NB4 (cell line): Measurements from ENCODE around the gene C3orf22.
A peak's percentile ranks its signal among the peaks of the same experiment; 100 is the strongest.

ENCODE experiments used
- DNase-seq: peaks from one replicate; pipeline ENCODE4 v3.0.0; 2010; ENCODE audit warnings: low read depth
- H3K4me3 ChIP-seq: one replicate; pipeline ENCODE4 v1.5.1; 2011; ENCODE audit warnings: mild to moderate bottlenecking, low read depth, low read length, moderate library complexity
- MYC ChIP-seq: IDR thresholded peaks from 2 replicates; pipeline ENCODE4 v1.6.1; 2011; ENCODE audit warnings: low read depth, low read length
- POLR2A ChIP-seq: IDR thresholded peaks from 2 replicates; pipeline ENCODE4 v1.6.1; 2011; ENCODE audit warnings: mild to moderate bottlenecking; ENCODE audit not compliant: insufficient read length; ENCODE audit errors: extremely low read depth
- TF ChIP-seq, protein P1 (sequence below): IDR thresholded peaks from one replicate; pipeline ENCODE4 v1.5.1; 2012; ENCODE audit warnings: low read depth, low read length
- TF ChIP-seq, protein P2 (sequence below): IDR thresholded peaks from 2 replicates; pipeline ENCODE4 v1.6.1; 2011; ENCODE audit warnings: low read depth, low read length

C3orf22 gene

DNA sequence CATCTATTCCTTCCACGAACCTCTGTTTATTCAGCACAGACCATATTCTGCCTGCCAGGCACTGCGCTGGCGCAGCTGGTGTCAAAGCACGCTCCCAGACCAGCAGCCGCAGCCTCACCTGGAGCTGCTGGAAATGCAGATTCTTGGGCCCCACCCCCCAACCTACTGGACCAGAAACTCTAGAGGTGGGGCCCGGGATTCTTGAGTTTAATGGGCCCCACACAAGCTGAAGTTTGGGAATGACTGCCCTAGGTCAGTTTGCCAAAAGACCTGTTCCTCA is 27.7 kb downstream of the C3orf22 start:
- no peak for DNase-seq
- TF ChIP-seq, protein P1, sequence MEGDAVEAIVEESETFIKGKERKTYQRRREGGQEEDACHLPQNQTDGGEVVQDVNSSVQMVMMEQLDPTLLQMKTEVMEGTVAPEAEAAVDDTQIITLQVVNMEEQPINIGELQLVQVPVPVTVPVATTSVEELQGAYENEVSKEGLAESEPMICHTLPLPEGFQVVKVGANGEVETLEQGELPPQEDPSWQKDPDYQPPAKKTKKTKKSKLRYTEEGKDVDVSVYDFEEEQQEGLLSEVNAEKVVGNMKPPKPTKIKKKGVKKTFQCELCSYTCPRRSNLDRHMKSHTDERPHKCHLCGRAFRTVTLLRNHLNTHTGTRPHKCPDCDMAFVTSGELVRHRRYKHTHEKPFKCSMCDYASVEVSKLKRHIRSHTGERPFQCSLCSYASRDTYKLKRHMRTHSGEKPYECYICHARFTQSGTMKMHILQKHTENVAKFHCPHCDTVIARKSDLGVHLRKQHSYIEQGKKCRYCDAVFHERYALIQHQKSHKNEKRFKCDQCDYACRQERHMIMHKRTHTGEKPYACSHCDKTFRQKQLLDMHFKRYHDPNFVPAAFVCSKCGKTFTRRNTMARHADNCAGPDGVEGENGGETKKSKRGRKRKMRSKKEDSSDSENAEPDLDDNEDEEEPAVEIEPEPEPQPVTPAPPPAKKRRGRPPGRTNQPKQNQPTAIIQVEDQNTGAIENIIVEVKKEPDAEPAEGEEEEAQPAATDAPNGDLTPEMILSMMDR = no peak
- TF ChIP-seq POLR2A (no peak), MYC (no peak)
- TF ChIP-seq, protein P2, sequence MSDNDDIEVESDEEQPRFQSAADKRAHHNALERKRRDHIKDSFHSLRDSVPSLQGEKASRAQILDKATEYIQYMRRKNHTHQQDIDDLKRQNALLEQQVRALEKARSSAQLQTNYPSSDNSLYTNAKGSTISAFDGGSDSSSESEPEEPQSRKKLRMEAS = no peak
- no peak overlapping the region for H3K4me3 ChIP-seq

DNA sequence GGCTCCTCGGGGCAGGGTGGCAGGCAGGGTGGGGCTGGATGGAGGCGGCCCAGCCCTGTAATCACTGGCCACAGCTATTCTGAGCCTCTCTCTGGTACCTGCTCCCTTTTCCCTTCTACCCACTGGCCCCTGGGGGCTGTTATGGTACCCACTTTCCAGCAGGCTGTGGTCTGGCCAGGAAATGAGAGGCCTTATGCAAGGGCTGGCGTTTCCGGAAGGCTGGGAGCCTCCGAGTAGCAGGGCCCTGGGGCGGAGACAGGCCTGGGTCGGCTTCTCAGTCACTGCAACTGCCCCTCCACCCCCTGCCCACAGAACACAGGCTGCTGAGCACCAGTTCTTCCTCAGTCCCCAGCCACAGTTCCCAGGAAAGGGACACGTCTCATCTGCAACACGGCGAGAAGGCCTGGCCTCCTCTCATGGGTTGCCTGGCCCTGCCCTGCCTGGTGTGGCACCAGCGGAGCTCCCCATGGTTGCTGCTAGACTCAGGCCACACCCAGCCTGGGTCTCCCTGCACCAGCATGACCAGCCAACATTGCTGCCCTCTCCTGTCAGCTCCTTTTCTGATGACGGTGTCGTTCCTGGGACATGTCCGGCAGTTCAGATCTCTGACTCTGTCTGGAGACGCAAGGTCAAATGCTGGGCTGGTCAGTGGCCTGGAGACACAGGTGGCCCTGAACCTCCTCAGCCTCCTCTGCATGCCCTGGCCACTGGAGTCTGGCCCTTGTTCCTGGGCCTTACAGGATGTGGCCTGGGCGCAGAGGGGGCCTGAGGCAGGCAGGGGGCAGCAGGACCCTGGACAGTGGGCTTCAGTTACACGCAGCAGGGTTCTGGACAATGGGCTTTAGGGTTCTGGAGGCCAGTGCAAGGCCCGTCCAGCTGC is 28.3 kb downstream of the C3orf22 start:
- TF ChIP-seq, protein P2 = peak; percentile 48
- peak; percentile 60 for TF ChIP-seq POLR2A
- peak; percentile 44; the same call in 1 of the 2 replicates for TF ChIP-seq MYC
- TF ChIP-seq, protein P1 = no peak
- H3K4me3 ChIP-seq = peak overlapping the region; percentile 21
- peak; percentile 99 for DNase-seq

DNA sequence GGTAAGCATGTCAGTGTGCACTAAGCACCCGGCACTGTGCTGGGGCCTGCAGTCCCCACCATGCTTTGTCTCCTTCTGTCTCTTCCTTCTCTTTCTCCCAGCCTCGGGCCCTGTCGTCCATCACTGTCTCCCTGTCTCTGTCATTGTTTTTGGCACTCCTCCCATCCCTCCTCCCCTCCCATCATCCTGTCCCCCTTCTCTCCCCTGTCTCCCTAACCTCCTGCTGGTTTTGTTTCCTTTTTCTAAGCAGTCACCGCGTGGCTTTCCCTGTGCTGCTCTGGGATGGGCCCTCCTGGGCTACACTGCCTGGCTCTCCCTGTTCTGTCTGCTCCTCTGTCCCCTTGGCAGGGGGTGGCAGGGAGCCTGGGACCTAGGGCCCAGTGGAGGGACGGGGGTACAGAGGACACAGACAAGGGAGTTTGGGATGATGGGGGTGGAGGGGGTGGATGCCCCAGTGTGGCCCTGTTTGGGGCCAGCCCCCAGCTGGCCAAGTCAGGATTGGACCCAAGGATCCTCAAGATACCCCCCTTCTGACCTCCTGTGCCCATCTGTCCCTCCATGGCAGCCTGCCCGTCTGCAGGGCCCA is 29.1 kb downstream of the C3orf22 start:
- peak overlapping the region; percentile 11 for H3K4me3 ChIP-seq

DNA sequence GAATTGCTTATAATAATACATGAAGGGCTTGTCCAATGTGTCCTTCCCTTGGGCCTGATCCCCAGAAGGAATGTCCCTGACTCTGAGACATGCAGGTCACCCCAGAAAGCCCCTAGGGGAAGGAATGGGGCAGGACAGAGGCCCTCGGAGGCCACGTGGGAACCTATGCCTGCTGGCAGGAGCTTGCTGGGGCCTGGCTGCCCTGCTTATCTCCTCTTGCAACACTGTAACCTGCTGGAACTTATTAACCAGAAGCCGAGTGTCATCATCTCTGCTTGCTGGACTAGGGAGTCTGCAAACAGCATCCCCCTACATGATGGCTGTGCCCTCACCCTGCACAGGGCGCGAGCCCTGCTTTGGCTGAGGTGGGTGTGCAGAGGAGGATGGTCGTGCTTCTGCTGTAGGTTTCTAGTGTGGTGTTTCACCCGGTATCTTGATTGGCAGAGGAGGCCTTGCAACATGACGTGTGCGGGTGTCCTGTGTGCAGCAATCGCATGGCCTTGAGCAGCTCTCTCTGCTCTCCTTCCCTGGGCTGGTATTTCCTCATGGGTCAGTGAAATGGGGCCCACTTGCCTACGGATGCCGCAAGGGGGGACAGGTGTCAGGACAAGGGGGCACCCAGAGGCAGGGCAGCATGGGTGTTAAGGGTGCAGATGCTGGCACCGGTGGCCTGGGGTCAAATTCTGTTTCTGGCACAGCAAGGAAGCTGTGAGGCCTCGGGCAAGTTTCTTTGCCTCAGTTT is 29.8 kb downstream of the C3orf22 start:
- peak; percentile 93 for DNase-seq
- peak overlapping the region; percentile 11 for H3K4me3 ChIP-seq
- TF ChIP-seq, protein P1 = peak; percentile 7
- TF ChIP-seq MYC (peak; percentile 73), POLR2A (no peak)
- TF ChIP-seq, protein P2 = peak; percentile 73

More for the DNA sequence above, 29.1 kb downstream of the C3orf22 start:
- peak; percentile 73 for DNase-seq
- TF ChIP-seq, protein P1 = no peak
- no peak for TF ChIP-seq MYC
- no peak for TF ChIP-seq POLR2A
- TF ChIP-seq, protein P2 = no peak

DNA sequence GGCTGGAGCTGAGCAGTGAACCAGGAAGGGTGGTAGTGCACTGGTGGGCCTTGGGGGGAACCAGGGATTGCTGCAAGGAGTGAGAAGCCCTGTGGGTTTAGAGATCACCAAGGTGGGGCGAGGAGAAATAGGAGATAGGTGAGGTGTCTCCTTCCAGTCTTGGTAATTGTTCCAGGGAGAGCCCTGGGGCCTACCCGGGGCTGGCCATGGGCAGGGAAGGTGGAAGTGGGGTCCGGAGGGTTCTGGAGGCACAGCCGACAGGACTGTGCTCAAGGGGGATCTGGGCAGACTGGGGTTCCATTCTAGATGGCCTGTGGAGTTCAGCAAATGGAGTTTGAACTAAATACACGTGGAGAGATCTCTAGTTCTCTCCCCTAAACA is 30.3 kb downstream of the C3orf22 start:
- H3K4me3 ChIP-seq = no peak overlapping the region
- TF ChIP-seq, protein P1 = no peak
- TF ChIP-seq, protein P2 = no peak
- TF ChIP-seq POLR2A (no peak), MYC (no peak)
- no peak for DNase-seq
